ENCODE results near the gene LACTBL1.
"Not testable (repeated sequence)": the region's sequence is repeated elsewhere in the genome, so short reads cannot be mapped to it uniquely, and the experiment has no call there.

DNA sequence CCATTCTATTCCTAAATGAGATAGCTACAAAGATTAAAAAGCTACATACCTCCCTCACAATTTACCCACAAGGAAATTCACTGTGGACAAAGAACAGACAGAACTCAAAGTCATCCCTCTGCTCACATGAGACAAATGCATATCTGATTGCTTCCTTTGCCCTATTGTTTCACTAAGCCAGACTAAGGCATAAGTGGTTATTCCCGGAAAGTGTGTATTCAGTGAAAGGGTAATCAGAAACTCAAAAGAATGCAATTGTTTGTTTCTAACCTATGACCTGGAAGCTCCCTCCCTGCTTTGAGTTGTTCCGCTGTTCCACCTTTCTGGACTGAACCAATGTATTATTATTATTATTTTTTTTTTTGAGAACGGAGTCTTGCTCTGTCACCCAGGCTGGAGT lies 32.1 kb upstream of the LACTBL1 start:
- TF ChIP-seq, protein P1, sequence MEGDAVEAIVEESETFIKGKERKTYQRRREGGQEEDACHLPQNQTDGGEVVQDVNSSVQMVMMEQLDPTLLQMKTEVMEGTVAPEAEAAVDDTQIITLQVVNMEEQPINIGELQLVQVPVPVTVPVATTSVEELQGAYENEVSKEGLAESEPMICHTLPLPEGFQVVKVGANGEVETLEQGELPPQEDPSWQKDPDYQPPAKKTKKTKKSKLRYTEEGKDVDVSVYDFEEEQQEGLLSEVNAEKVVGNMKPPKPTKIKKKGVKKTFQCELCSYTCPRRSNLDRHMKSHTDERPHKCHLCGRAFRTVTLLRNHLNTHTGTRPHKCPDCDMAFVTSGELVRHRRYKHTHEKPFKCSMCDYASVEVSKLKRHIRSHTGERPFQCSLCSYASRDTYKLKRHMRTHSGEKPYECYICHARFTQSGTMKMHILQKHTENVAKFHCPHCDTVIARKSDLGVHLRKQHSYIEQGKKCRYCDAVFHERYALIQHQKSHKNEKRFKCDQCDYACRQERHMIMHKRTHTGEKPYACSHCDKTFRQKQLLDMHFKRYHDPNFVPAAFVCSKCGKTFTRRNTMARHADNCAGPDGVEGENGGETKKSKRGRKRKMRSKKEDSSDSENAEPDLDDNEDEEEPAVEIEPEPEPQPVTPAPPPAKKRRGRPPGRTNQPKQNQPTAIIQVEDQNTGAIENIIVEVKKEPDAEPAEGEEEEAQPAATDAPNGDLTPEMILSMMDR (IDR thresholded peaks at IDR 0.05; ENCODE audit: insufficient read depth, low read length, poor library complexity, severe bottlenecking): not testable (repeated sequence)
- not testable (repeated sequence) for TF ChIP-seq EZH2phosphoT487 (conservative IDR thresholded peaks at IDR 0.05; ENCODE audit: low read length)

Measured in SU-DHL-6 (cell line).